H1 (cell line): ENCODE results near the gene ACSF2.

ENCODE experiments used
- CEBPB ChIP-seq: IDR thresholded peaks from 2 replicates; pipeline ENCODE4 v1.6.1; 2012; ENCODE audit warnings: low read depth, low read length
- CTCF ChIP-seq, 3 experiments: IDR thresholded peaks; 1 replicate in 2 of 3; 2 replicates in 1 of 3; pipeline versions ENCODE4 v1.5.1 to v1.6.1; 2011; ENCODE audit warnings: low read length in 3 of 3, mild to moderate bottlenecking in 3 of 3, inconsistent platforms in 2 of 3, low read depth in 1 of 3, moderate library complexity in 1 of 3; ENCODE audit not compliant: insufficient read depth in 1 of 3; ENCODE audit errors: control extremely low read depth in 1 of 3
- MAX ChIP-seq: IDR thresholded peaks from 2 replicates; pipeline ENCODE4 v1.6.1; 2012; ENCODE audit warnings: inconsistent platforms
- RAD21 ChIP-seq, 2 experiments: IDR thresholded peaks in 1 of 2; conservative IDR thresholded peaks in 1 of 2; 2 replicates each; pipeline ENCODE4 v1.6.1; 2011; ENCODE audit warnings: low read depth in 2 of 2, low read length in 2 of 2, improper control_type of control experiment in 1 of 2, inconsistent platforms in 1 of 2, mild to moderate bottlenecking in 1 of 2, moderate library complexity in 1 of 2
- SP1 ChIP-seq: IDR thresholded peaks from 2 replicates; pipeline ENCODE4 v1.6.1; 2011; ENCODE audit warnings: low read depth, low read length
- SUZ12 ChIP-seq: fragments of 200-600 bp; sonication (generic); IDR thresholded peaks from 2 replicates; pipeline ENCODE4 v1.6.1; 2012; ENCODE audit warnings: mild to moderate bottlenecking, inconsistent platforms, low read length, moderate library complexity, mixed read lengths
- TAF1 ChIP-seq: IDR thresholded peaks from 2 replicates; pipeline ENCODE4 v1.6.1; 2011; ENCODE audit warnings: mild to moderate bottlenecking, low read depth, low read length
- TBP ChIP-seq: IDR thresholded peaks from 2 replicates; pipeline ENCODE4 v1.6.1; 2011; ENCODE audit warnings: low read depth, low read length, improper control_type of control experiment
- TCF12 ChIP-seq: IDR thresholded peaks from 2 replicates; pipeline ENCODE4 v1.6.1; 2011; ENCODE audit warnings: low read depth, mild to moderate bottlenecking, low read length
- USF2 ChIP-seq: IDR thresholded peaks from 2 replicates; pipeline ENCODE4 v1.6.1; 2011; ENCODE audit warnings: low read length, improper control_type of control experiment
- TF ChIP-seq, protein P1 (sequence below): IDR thresholded peaks from 2 replicates; pipeline ENCODE4 v1.6.1; 2012; ENCODE audit warnings: low read length, inconsistent platforms

- TF ChIP-seq CTCF (IDR thresholded peaks at IDR 0.05; ENCODE audit: control extremely low read depth in 1 of 3, insufficient read depth in 1 of 3, low read depth in 1 of 3, low read length in 3 of 3) (no peak), TAF1 (no peak), USF2 (no peak), CEBPB (no peak), TBP (no peak), SP1 (no peak), TCF12 (no peak), SUZ12 (no peak), MAX (no peak), RAD21 (IDR thresholded peaks at IDR 0.05 in 1 of 2, conservative IDR thresholded peaks at IDR 0.05 in 1 of 2; ENCODE audit: low read depth in 2 of 2, low read length in 2 of 2) (no peak)
- TF ChIP-seq, protein P1, sequence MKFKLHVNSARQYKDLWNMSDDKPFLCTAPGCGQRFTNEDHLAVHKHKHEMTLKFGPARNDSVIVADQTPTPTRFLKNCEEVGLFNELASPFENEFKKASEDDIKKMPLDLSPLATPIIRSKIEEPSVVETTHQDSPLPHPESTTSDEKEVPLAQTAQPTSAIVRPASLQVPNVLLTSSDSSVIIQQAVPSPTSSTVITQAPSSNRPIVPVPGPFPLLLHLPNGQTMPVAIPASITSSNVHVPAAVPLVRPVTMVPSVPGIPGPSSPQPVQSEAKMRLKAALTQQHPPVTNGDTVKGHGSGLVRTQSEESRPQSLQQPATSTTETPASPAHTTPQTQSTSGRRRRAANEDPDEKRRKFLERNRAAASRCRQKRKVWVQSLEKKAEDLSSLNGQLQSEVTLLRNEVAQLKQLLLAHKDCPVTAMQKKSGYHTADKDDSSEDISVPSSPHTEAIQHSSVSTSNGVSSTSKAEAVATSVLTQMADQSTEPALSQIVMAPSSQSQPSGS: no peak
Observed at GRCh38 chr17:50488880-50489279, 62.9 kb downstream of the ACSF2 start.
